Measurements from ENCODE around the gene ZNF524.

The ZNF524 gene

GRCh38 chr19:55643003-55643886, 43.2 kb downstream of the ZNF524 start, which contains the start of gene ZNF581:
Gene ZNF581, plus strand, starts transcription at chr19:55643649. Its CDS starts 923 bp downstream, at chr19:55644572.
- Histone ChIP-seq H3K4me1 (ENCODE audit: low read depth, poor library complexity, severe bottlenecking) (peaks cover 22% of the 10 kb centered on the region), H3K79me2 (ENCODE audit: insufficient read depth, low read depth) (peaks cover 36% of the 10 kb centered on the region), H3K4me2 (peak within 1 kb of the TSS; percentile 99), H3K27me3 (ENCODE audit: insufficient read depth, low read depth) (no peaks in the 10 kb centered on the region), H3K4me3 (IDR thresholded peaks at IDR 0.05; ENCODE audit: insufficient read depth, low read depth, low read length) (no peak within 1 kb of the TSS), H2AFZ (ENCODE audit: low read depth) (no peak within 1 kb of the TSS), H3K9ac (peak within 1 kb of the TSS; percentile 87), H4K20me1 (ENCODE audit: insufficient read depth) (no peaks in the 10 kb centered on the region), H3K36me3 (ENCODE audit: insufficient read depth) (no peaks in the 10 kb centered on the region), H3K27ac (peak within 1 kb of the TSS; percentile 81)
- TF ChIP-seq CTCF (conservative IDR thresholded peaks at IDR 0.05; ENCODE audit: low read depth, low read length) = no peak

GRCh38 chr19:55643887-55644176, 43.7 kb downstream of the ZNF524 start:
- no peak for TF ChIP-seq CTCF (conservative IDR thresholded peaks at IDR 0.05; ENCODE audit: low read depth, low read length)

GRCh38 chr19:55644191-55644833, 44.2 kb downstream of the ZNF524 start:
- peak overlapping the region; percentile 81 for H3K27ac ChIP-seq
- peak overlapping the region; percentile 76 for H3K4me2 ChIP-seq
- H4K20me1 ChIP-seq (ENCODE audit: insufficient read depth) = no peaks in the 10 kb centered on the region
- H2AFZ ChIP-seq (ENCODE audit: low read depth) = no peak overlapping the region
- no peak overlapping the region for H3K4me3 ChIP-seq (IDR thresholded peaks at IDR 0.05; ENCODE audit: insufficient read depth, low read depth, low read length)
- peak overlapping the region; percentile 87 for H3K9ac ChIP-seq
- peaks cover 16% of the 10 kb centered on the region for H3K4me1 ChIP-seq (ENCODE audit: low read depth, poor library complexity, severe bottlenecking)
- no peak for TF ChIP-seq CTCF (conservative IDR thresholded peaks at IDR 0.05; ENCODE audit: low read depth, low read length)
- H3K79me2 ChIP-seq (ENCODE audit: insufficient read depth, low read depth) = peaks cover 36% of the 10 kb centered on the region
- H3K27me3 ChIP-seq (ENCODE audit: insufficient read depth, low read depth) = no peaks in the 10 kb centered on the region
- no peaks in the 10 kb centered on the region for H3K36me3 ChIP-seq (ENCODE audit: insufficient read depth)

More at GRCh38 chr19:55643887-55644176, 43.7 kb downstream of the ZNF524 start:
- Histone ChIP-seq H3K36me3 (ENCODE audit: insufficient read depth) (no peaks in the 10 kb centered on the region), H3K4me3 (IDR thresholded peaks at IDR 0.05; ENCODE audit: insufficient read depth, low read depth, low read length) (no peak overlapping the region), H3K27me3 (ENCODE audit: insufficient read depth, low read depth) (no peaks in the 10 kb centered on the region), H3K4me1 (ENCODE audit: low read depth, poor library complexity, severe bottlenecking) (peaks cover 17% of the 10 kb centered on the region), H3K27ac (peak overlapping the region; percentile 81), H2AFZ (ENCODE audit: low read depth) (no peak overlapping the region), H4K20me1 (ENCODE audit: insufficient read depth) (no peaks in the 10 kb centered on the region), H3K79me2 (ENCODE audit: insufficient read depth, low read depth) (peaks cover 36% of the 10 kb centered on the region), H3K9ac (peak overlapping the region; percentile 87), H3K4me2 (peak overlapping the region; percentile 76; the same call in 1 of the 2 replicates)

- Histone ChIP-seq H3K9ac (peak overlapping the region; percentile 87; the same call in 1 of the 2 replicates), H3K4me1 (ENCODE audit: low read depth, poor library complexity, severe bottlenecking) (peaks cover 16% of the 10 kb centered on the region), H3K27me3 (ENCODE audit: insufficient read depth, low read depth) (no peaks in the 10 kb centered on the region), H3K27ac (no peak overlapping the region), H2AFZ (ENCODE audit: low read depth) (no peak overlapping the region), H3K36me3 (ENCODE audit: insufficient read depth) (no peaks in the 10 kb centered on the region), H3K79me2 (ENCODE audit: insufficient read depth, low read depth) (peaks cover 36% of the 10 kb centered on the region), H3K4me3 (IDR thresholded peaks at IDR 0.05; ENCODE audit: insufficient read depth, low read depth, low read length) (no peak overlapping the region), H4K20me1 (ENCODE audit: insufficient read depth) (no peaks in the 10 kb centered on the region), H3K4me2 (peak overlapping the region; percentile 76)
- TF ChIP-seq CTCF (conservative IDR thresholded peaks at IDR 0.05; ENCODE audit: low read depth, low read length) = no peak
These were observed 44.9 kb downstream of the ZNF524 start for GRCh38 chr19:55644842-55645511.

Data from KMS-11 (cell line).